Mesothelial cell of epicardium (in vitro differentiated cells): Measurements from ENCODE around the gene BTBD10. TPM values are rescaled to one million over a fixed set of nuclear protein-coding genes. Genes with fewer than 3 reads are reported as not detected.

Experiments used
- DNase-seq, 2 experiments: peaks; one replicate each; pipeline ENCODE4 v3.0.0; 2021; ENCODE audit warnings: low spot score in 2 of 2; ENCODE audit not compliant: unreplicated experiment in 2 of 2
- H3K27ac Mint-ChIP-seq: 2 replicates; pipeline ENCODE4 v1.8.0; 2021; ENCODE audit warnings: mixed read lengths
- H3K27me3 Mint-ChIP-seq: 2 replicates; pipeline ENCODE4 v1.8.0; 2021; ENCODE audit warnings: low read depth, mixed read lengths
- H3K36me3 Mint-ChIP-seq: 2 replicates; pipeline ENCODE4 v1.8.0; 2021; ENCODE audit warnings: mixed read lengths
- H3K4me1 Mint-ChIP-seq: 2 replicates; pipeline ENCODE4 v1.8.0; 2021; ENCODE audit warnings: mixed read lengths
- H3K4me3 Mint-ChIP-seq: 2 replicates; pipeline ENCODE4 v1.8.0; 2021; ENCODE audit warnings: mild to moderate bottlenecking, moderate library complexity, mixed read lengths
- H3K9me3 Mint-ChIP-seq: 2 replicates; pipeline ENCODE4 v1.8.0; 2021; ENCODE audit warnings: mixed read lengths
- total RNA-seq: library from RNA; stranded (reverse); gene quantifications from 3 replicates; pipeline ENCODE4 v1.2.1, GENCODE V29; 2021
- TF ChIP-seq, protein P1 (sequence below): fragments of 200-600 bp; sonication (generic); IDR thresholded peaks from one replicate; pipeline ENCODE4 v1.5.0; 2021; ENCODE audit warnings: antibody characterized with exemption; ENCODE audit not compliant: unreplicated experiment

Gene BTBD10
- total RNA-seq, 1 donor from 2014 or later = 22.6 TPM

DNA sequence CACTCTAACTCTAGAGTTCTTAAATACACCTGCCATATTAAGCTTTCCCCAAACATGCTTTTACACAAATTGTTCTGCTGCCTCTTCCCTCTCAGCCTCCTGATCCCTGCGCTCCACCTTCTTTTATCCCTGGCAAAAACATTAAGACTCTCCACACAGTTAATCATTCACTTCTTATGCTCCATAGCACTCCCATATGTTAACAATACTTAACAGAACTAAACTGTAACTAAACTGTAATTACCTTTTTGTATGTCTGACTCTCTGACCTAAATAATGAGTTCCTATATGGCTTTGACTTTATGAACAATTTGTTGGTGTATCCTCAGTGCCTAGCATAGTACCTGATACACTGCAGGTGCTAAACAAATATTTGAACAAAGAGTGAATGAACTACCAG is 71.8 kb downstream of the BTBD10 start:
- no peak overlapping the region for H3K27ac Mint-ChIP-seq
- no peaks in the 10 kb centered on the region for H3K9me3 Mint-ChIP-seq
- H3K4me1 Mint-ChIP-seq = no peaks in the 10 kb centered on the region
- peaks cover 21% of the 10 kb centered on the region for H3K36me3 Mint-ChIP-seq
- H3K4me3 Mint-ChIP-seq = no peak overlapping the region
- H3K27me3 Mint-ChIP-seq = no peaks in the 10 kb centered on the region
- TF ChIP-seq, protein P1, sequence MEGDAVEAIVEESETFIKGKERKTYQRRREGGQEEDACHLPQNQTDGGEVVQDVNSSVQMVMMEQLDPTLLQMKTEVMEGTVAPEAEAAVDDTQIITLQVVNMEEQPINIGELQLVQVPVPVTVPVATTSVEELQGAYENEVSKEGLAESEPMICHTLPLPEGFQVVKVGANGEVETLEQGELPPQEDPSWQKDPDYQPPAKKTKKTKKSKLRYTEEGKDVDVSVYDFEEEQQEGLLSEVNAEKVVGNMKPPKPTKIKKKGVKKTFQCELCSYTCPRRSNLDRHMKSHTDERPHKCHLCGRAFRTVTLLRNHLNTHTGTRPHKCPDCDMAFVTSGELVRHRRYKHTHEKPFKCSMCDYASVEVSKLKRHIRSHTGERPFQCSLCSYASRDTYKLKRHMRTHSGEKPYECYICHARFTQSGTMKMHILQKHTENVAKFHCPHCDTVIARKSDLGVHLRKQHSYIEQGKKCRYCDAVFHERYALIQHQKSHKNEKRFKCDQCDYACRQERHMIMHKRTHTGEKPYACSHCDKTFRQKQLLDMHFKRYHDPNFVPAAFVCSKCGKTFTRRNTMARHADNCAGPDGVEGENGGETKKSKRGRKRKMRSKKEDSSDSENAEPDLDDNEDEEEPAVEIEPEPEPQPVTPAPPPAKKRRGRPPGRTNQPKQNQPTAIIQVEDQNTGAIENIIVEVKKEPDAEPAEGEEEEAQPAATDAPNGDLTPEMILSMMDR = no peak
- no peak for DNase-seq

DNA sequence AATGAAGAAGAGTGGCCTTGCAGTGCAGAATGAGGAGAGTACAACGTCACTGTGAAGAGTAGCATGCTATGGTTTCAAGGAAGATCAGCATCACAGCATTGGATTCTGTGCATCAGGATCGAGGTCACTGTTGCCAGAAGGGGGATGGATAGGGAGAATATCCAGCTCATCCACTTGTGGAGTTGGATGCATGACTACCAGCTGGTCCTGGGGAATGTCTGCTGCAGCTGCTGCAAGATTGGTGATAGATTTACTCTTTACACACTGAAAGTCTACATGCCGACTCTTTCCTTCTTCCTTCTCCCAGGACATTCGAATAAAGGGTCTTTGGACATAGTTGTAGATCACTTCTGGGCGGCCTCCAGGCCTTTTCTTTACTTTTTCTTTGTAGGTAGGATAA is 74.3 kb downstream of the BTBD10 start:
- TF ChIP-seq, protein P1 = no peak
- DNase-seq = no peak
- Mint-ChIP-seq H3K27me3 (no peaks in the 10 kb centered on the region), H3K36me3 (peaks cover 21% of the 10 kb centered on the region), H3K27ac (no peak overlapping the region), H3K4me1 (no peaks in the 10 kb centered on the region), H3K4me3 (no peak overlapping the region), H3K9me3 (no peaks in the 10 kb centered on the region)

DNA sequence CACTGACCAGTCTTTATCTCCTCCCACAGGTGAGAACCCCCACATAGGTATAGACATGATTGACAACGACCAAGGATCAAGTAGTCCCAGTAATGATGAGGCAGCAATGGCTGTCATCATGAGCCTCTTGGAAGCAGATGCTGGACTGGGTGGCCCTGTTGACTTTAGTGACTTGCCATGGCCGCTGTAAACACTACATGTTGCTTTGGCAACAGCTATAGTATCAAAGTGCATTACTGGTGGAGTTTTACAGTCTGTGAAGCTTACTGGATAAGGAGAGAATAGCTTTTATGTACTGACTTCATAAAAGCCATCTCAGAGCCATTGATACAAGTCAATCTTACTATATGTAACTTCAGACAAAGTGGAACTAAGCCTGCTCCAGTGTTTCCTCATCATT is 76.5 kb downstream of the BTBD10 start:
- Mint-ChIP-seq H3K27me3 (no peaks in the 10 kb centered on the region), H3K4me3 (no peak overlapping the region), H3K36me3 (peaks cover 24% of the 10 kb centered on the region), H3K27ac (no peak overlapping the region), H3K4me1 (no peaks in the 10 kb centered on the region), H3K9me3 (no peaks in the 10 kb centered on the region)
- TF ChIP-seq, protein P1 = no peak
- DNase-seq = no peak

DNA sequence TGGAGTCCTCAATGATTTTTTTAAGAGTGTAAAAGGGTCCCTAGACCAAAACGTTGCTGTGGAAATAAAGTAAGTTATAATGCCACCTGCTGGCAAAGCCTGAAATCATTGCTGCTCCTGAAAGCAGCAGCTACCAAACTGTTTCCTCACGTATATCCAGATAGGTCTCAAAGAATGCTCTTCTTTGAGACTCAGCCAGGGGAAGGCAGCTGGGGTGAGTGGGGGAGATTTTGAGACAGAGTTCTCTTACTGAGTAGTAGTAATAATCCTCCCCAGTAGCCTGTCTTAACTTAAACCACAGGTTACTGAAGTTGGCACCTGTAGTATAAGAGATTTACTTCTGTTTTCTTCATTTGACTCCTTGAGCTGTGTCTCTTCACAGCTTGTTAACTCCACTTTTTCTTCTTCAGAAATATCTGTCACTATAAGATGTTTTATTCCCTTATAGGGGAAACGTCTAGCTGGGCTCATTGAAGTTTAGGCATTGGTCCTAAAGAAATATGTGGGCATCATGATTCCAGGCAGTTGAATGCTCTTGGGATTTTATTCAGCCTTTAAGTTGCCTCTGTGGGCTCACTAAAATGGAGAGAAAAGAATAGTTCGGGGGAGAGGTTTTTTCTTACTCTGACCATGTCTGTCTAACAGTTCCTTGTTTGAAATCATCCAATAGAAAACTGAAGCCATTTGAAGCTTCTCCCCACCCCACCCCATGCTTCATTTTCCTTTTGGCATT is 77.9 kb downstream of the BTBD10 start:
- no peak overlapping the region for H3K27ac Mint-ChIP-seq
- no peak overlapping the region for H3K4me3 Mint-ChIP-seq
- H3K9me3 Mint-ChIP-seq = no peaks in the 10 kb centered on the region
- DNase-seq = no peak
- H3K27me3 Mint-ChIP-seq = no peaks in the 10 kb centered on the region
- H3K4me1 Mint-ChIP-seq = no peaks in the 10 kb centered on the region
- TF ChIP-seq, protein P1 = peak; percentile 45
- H3K36me3 Mint-ChIP-seq = peaks cover 22% of the 10 kb centered on the region

DNA sequence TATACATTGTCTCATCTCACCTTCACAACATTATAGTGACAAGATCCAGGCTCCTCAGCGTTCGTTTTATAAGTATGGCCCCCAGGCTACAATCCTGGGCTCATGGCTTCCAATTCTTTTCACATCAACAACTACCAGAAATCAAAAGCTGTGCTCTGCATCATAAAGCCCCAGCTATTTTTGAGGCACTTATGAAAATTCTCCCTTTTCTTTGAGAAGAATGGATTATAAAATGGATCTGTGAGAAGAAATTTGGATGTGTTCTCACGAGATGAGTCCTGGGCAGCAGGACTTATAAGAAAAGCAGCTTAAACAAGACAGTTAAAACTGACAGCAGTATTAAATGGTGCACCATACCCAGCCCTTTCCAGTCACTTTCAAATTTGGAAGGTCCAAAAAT is 80.3 kb downstream of the BTBD10 start:
- Mint-ChIP-seq H3K4me1 (no peaks in the 10 kb centered on the region), H3K27me3 (no peaks in the 10 kb centered on the region), H3K9me3 (no peaks in the 10 kb centered on the region), H3K27ac (no peak overlapping the region), H3K36me3 (peaks cover 11% of the 10 kb centered on the region), H3K4me3 (no peak overlapping the region)
- DNase-seq = no peak
- TF ChIP-seq, protein P1 = no peak

DNA sequence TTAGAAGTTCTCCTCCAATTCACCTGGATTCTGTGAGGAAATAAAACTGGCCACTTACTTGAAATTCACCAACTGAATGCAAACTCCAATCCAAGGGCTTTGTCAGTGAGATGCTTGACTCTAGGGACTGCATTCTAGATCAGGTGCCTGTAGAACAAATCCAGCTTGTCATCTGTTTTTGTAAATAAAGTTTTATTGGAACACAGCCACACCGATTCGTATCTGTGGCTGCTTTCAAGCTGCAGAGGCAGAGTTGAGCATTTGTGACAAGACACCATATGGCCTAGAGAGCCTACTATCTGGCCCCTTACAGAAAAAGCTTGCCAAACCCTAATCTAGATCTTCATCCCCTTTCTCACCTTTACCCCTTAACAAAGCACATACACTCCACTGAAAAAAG is 82.3 kb downstream of the BTBD10 start:
- Mint-ChIP-seq H3K4me1 (no peaks in the 10 kb centered on the region), H3K27me3 (no peaks in the 10 kb centered on the region), H3K9me3 (no peaks in the 10 kb centered on the region), H3K36me3 (peaks cover 11% of the 10 kb centered on the region), H3K27ac (no peak overlapping the region), H3K4me3 (no peak overlapping the region)
- TF ChIP-seq, protein P1 = no peak
- DNase-seq = no peak
